ENCODE data around the gene TMEM132D.

GRCh38 chr12:129467726-129468125, 436.1 kb downstream of the TMEM132D start:
- TF ChIP-seq, protein P1, sequence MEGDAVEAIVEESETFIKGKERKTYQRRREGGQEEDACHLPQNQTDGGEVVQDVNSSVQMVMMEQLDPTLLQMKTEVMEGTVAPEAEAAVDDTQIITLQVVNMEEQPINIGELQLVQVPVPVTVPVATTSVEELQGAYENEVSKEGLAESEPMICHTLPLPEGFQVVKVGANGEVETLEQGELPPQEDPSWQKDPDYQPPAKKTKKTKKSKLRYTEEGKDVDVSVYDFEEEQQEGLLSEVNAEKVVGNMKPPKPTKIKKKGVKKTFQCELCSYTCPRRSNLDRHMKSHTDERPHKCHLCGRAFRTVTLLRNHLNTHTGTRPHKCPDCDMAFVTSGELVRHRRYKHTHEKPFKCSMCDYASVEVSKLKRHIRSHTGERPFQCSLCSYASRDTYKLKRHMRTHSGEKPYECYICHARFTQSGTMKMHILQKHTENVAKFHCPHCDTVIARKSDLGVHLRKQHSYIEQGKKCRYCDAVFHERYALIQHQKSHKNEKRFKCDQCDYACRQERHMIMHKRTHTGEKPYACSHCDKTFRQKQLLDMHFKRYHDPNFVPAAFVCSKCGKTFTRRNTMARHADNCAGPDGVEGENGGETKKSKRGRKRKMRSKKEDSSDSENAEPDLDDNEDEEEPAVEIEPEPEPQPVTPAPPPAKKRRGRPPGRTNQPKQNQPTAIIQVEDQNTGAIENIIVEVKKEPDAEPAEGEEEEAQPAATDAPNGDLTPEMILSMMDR (IDR thresholded peaks at IDR 0.05), result no peak
- no peak for TF ChIP-seq POLR2AphosphoS5 (IDR thresholded peaks at IDR 0.05; ENCODE audit: insufficient read depth in 1 of 2, low read depth in 1 of 2)
- no peak for TF ChIP-seq POLR2A (IDR thresholded peaks at IDR 0.05)

All from vagina (tissue), 2 donors.